GM18870 (cell line): Measurements from ENCODE around the gene TBC1D2.
"Not testable (repeated sequence)": the region's sequence is repeated elsewhere in the genome, so short reads cannot be mapped to it uniquely, and the experiment has no call there.

Experiments
- ATAC-seq: cut with Tn5 transposase; IDR thresholded peaks from one replicate; pipeline ENCODE4 v1.9.1; 2021; ENCODE audit warnings: moderate library complexity; ENCODE audit not compliant: unreplicated experiment

TBC1D2 gene

DNA sequence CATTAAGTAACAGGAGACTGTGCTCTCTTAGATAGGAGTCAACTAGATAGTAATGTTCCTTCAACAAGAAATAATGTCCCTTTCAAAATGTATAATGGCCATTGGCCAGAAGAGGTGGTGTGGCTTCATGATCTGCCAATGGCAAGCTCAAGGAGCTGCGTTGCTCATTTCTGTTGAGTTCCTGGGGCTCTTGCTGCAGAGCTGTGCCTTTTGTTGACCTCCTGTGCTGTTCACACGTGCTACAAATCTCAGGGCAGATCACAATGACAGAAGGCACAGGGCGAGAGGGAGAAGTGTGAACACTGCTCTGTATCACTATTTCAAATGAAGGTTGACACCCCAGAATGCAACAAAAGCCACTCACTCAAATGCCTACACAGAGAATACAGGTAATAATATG lies 16.0 kb upstream of the TBC1D2 start:
- ATAC-seq: no peak

DNA sequence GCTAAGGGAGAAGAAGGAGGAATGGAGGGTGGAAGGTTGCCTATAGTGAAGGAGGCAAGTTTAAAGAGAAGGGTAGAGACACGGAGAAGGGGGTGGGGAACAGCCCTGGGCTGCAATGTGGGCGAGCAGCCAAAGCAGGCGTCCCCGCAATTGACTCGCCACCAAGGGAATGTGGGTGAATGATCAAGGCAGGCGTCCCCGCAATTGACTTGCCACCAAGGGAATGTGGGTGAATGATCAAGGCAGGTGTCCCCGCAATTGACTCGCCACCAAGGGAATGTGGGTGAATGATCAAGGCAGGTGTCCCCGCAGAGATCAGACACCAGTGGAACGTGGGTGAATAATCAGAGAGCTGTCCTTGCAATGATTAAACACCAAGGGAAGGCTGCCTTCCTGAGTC lies 14.8 kb upstream of the TBC1D2 start:
- not testable (repeated sequence) for ATAC-seq

GRCh38 chr9:98269652-98270051 lies 14.2 kb upstream of the TBC1D2 start:
- not testable (repeated sequence) for ATAC-seq

- ATAC-seq: not testable (repeated sequence)
Observed at GRCh38 chr9:98267556-98267955, 12.1 kb upstream of the TBC1D2 start.

DNA sequence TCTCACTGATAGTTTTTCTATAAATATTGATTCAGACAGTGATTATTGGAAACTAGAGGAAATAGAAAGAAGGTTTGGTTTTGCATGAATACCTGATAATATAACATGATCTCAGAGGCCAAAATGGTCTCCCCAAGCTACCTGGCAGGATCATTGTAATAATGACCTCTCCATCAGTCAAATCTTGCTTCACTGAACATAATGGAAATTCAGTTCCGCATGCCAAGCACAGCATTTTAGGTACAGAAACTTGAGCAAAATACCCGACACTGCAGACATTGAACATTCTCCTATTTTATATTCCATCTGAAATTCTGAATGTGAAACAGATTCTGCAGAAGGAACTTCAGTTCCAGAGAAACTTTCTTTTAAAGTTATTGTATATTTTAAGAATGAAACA lies 9.1 kb upstream of the TBC1D2 start:
- ATAC-seq: no peak

- no peak for ATAC-seq
Observed at GRCh38 chr9:98263482-98264357, 8.3 kb upstream of the TBC1D2 start.

GRCh38 chr9:98263080-98263479 lies 7.6 kb upstream of the TBC1D2 start:
- no peak for ATAC-seq

GRCh38 chr9:98262056-98262455 lies 6.6 kb upstream of the TBC1D2 start:
- no peak for ATAC-seq

DNA sequence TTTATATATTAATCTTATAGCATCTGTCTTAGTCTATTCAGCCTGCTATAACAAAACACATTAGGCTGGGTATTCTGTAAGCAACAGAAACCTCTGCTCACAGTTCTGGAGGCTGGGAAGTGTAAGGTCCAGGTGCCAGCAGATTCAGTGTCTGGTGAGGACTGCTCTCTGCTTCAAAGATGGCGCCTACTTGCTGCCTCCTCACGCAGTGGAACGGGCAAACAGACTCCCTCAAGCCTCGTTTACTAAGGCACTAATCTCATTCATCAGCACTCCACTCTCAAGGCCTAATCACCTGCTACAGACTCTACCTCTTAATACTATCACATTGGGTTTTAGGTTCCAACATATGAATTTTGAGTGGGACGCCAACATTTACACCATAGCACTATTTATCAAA lies 5.2 kb upstream of the TBC1D2 start:
- ATAC-seq: no peak

DNA sequence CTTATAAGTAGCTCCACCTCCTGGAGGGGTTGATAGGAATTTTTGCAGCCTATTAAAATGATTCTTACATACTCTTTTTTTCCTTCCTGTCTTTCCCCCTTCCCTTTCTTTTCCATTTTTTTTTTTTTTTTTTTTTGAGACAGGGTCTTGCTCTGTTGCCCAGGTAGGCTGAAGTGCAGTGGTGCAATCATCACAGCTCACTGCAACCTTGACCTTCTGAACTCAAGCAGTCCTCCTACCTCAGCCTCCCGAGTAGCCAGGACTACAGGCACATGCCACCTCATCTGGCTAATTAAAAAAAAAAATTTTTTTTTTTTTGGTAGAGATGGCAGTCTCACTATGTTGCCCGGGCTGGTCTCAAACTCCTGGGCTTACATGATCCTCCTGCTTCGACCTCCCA lies 4.3 kb upstream of the TBC1D2 start:
- ATAC-seq: no peak

- no peak for ATAC-seq
Observed at GRCh38 chr9:98256756-98257155, 1.3 kb upstream of the TBC1D2 start.

- ATAC-seq: peak; percentile 27
Observed at GRCh38 chr9:98255061-98255577, 330 bp downstream of the TBC1D2 start.

DNA sequence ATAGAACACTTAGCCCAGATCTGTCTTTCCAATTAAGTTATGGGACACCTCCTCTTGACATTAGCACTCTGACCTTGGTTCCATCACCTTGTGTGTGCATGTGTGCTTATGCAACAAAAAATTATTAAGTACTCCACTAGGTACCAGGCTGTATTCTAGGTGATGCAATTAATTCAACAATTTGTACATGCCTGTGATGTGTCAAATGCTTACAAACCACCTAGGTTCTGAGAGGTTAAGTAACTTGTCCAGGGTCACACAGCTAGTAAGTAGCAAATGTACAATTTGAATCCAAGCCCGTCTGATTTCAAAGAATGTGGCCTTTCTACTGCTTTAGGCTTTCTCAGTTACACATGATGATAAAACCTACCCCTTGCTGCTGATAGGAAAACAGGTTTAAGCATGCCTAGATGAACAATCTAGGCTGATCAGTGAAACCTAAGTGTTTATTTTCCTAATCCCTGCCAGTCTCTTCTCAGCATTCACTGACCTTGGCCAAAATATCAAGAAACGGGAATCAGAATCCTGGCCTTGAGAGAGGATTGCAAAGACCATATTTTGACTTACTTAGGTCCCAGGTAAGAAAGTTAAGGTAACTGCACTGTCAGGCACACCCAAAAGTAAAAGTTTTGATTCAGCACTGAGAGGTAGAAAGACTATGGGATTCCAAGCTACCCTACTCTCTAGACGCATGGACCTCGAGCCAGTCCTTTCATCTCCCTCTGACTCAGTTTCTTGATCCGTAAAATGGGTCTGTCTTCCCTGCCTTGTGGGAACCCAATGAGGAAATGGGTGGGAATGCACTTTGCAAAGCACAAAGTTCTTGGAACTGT lies 1.0 kb downstream of the TBC1D2 start:
- ATAC-seq: no peak

- no peak for ATAC-seq
Observed at GRCh38 chr9:98253565-98253964, 1.9 kb downstream of the TBC1D2 start.

- no peak for ATAC-seq
Observed at GRCh38 chr9:98251551-98251950, 3.9 kb downstream of the TBC1D2 start.

DNA sequence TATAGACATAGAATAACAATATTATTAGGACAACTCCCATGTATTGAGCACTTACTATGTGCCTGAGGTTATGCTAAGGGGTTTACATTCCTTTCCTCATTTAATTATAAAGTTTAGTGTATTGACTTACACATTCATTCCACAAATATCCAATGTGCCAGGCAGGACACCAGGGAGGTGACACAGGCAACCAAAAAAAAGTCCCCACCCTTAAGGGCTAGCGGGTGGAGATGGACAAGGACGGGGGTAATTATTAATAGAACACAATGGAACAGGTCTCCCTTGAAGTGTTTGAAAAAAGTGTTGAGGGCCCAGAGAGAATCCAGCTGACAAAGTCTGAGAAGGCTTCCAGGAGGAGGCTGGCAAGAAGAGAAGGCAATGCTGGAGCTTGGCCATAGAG lies 5.7 kb downstream of the TBC1D2 start:
- no peak for ATAC-seq

- ATAC-seq: no peak
Observed at GRCh38 chr9:98248737-98249474, 6.5 kb downstream of the TBC1D2 start.

- no peak for ATAC-seq
Observed at GRCh38 chr9:98247831-98248657, 7.4 kb downstream of the TBC1D2 start.

- ATAC-seq: no peak
Observed at GRCh38 chr9:98242426-98242825, 13.0 kb downstream of the TBC1D2 start.
